BE2C (cell line): ENCODE results near the gene WNT7B.

Experiments
- DNase-seq: peaks from one replicate; pipeline ENCODE4 v3.0.0-alpha.2; 2020
- H3K27me3 ChIP-seq: fragments of 250-450 bp; sonication (Bioruptor Pico); 2 replicates; pipeline ENCODE4 v1.5.1; 2020; ENCODE audit warnings: mild to moderate bottlenecking
- H3K36me3 ChIP-seq: fragments of 250-450 bp; sonication (Bioruptor Pico); 2 replicates; pipeline ENCODE4 v1.5.1; 2020; ENCODE audit warnings: mild to moderate bottlenecking
- H3K4me1 ChIP-seq: fragments of 250-450 bp; sonication (Bioruptor Pico); 2 replicates; pipeline ENCODE4 v1.5.1; 2020
- H3K4me3 ChIP-seq: 2 replicates; pipeline ENCODE4 v1.5.1; 2011; ENCODE audit warnings: low read depth, low read length
- H3K9me3 ChIP-seq: fragments of 250-450 bp; sonication (Bioruptor Pico); 2 replicates; pipeline ENCODE4 v1.5.1; 2020
- CTCF ChIP-seq: IDR thresholded peaks from 2 replicates; pipeline ENCODE4 v1.5.1; 2012; ENCODE audit warnings: mild to moderate bottlenecking, low read depth, low read length

The WNT7B gene

GRCh38 chr22:45974498-45974897, 2.5 kb downstream of the WNT7B start:
- no peak for TF ChIP-seq CTCF
- Histone ChIP-seq H3K27me3 (peaks cover 75% of the 10 kb centered on the region), H3K9me3 (no peaks in the 10 kb centered on the region; the same call in 1 of the 2 replicates), H3K36me3 (no peaks in the 10 kb centered on the region), H3K4me3 (no peak overlapping the region), H3K4me1 (no peaks in the 10 kb centered on the region; the same call in 1 of the 2 replicates)
- DNase-seq, result no peak

GRCh38 chr22:45972889-45973253, 4.1 kb downstream of the WNT7B start:
- Histone ChIP-seq H3K9me3 (no peaks in the 10 kb centered on the region; the same call in 1 of the 2 replicates), H3K4me1 (no peaks in the 10 kb centered on the region; the same call in 1 of the 2 replicates), H3K27me3 (peaks cover 69% of the 10 kb centered on the region), H3K4me3 (no peak overlapping the region), H3K36me3 (no peaks in the 10 kb centered on the region)
- no peak for DNase-seq
- no peak for TF ChIP-seq CTCF

- no peak for TF ChIP-seq CTCF
- Histone ChIP-seq H3K36me3 (no peaks in the 10 kb centered on the region), H3K4me3 (no peak overlapping the region), H3K4me1 (no peaks in the 10 kb centered on the region; the same call in 1 of the 2 replicates), H3K27me3 (peaks cover 63% of the 10 kb centered on the region), H3K9me3 (no peaks in the 10 kb centered on the region; the same call in 1 of the 2 replicates)
- DNase-seq, result no peak
These were observed 4.7 kb downstream of the WNT7B start for GRCh38 chr22:45972091-45972888.

GRCh38 chr22:45971408-45972028, 5.4 kb downstream of the WNT7B start:
- H3K4me1 ChIP-seq, result no peaks in the 10 kb centered on the region; the same call in 1 of the 2 replicates
- no peaks in the 10 kb centered on the region for H3K36me3 ChIP-seq
- DNase-seq, result no peak
- H3K9me3 ChIP-seq, result no peaks in the 10 kb centered on the region; the same call in 1 of the 2 replicates
- TF ChIP-seq CTCF, result no peak
- H3K4me3 ChIP-seq, result peak overlapping the region; percentile 44
- H3K27me3 ChIP-seq, result peaks cover 57% of the 10 kb centered on the region

- Histone ChIP-seq H3K9me3 (no peaks in the 10 kb centered on the region; the same call in 1 of the 2 replicates), H3K4me3 (peak overlapping the region; percentile 44), H3K27me3 (peaks cover 50% of the 10 kb centered on the region), H3K4me1 (no peaks in the 10 kb centered on the region; the same call in 1 of the 2 replicates), H3K36me3 (no peaks in the 10 kb centered on the region)
- no peak for TF ChIP-seq CTCF
- DNase-seq, result no peak
These were observed 6.1 kb downstream of the WNT7B start for GRCh38 chr22:45970705-45971407.
